Measurements from ENCODE around the gene TIMM44.
"Not testable (repeated sequence)": the region's sequence is repeated elsewhere in the genome, so short reads cannot be mapped to it uniquely, and the experiment has no call there.

The TIMM44 gene

GRCh38 chr19:7897292-7897691 lies 46.2 kb downstream of the TIMM44 start:
- no peak for DNase-seq

GRCh38 chr19:7895565-7895964 lies 47.9 kb downstream of the TIMM44 start:
- no peak for DNase-seq

GRCh38 chr19:7894612-7895309 lies 48.7 kb downstream of the TIMM44 start:
- no peak for DNase-seq

GRCh38 chr19:7893362-7894101 lies 49.9 kb downstream of the TIMM44 start:
- DNase-seq, result not testable (repeated sequence)

- DNase-seq, result no peak
Measured at GRCh38 chr19:7888826-7889217, 54.6 kb downstream of the TIMM44 start.

GRCh38 chr19:7888145-7888825 lies 55.2 kb downstream of the TIMM44 start, which contains the start of gene LRRC8E:
Gene LRRC8E (plus strand): TSS chr19:7888510. CDS start chr19:7895604, 7,094 bp downstream.
- DNase-seq, result no peak

- no peak for DNase-seq
Measured at GRCh38 chr19:7887408-7888144, 55.9 kb downstream of the TIMM44 start.

DNA sequence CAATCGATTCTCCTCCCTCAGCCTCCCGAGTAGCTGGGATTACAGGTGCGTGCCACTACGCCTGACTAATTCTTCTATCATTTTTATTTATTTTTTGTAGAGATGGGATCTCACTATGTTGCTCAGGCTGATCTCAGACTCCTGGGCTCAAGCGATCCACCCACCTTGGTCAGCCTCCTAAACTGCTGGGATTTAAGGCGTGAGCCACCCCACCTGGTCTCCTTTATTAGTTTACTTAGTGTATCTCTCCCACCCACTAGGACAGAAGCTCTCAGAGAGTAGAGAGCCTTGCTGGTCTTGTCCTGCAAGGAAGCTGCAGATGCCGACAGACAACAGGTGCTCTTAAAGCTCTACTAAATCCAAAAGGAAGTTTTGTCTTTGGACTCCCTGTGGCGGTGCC lies 57.6 kb downstream of the TIMM44 start:
- DNase-seq, result no peak

- DNase-seq, result no peak
Measured at GRCh38 chr19:7883796-7884570, 59.5 kb downstream of the TIMM44 start.

GRCh38 chr19:7883105-7883504 lies 60.4 kb downstream of the TIMM44 start:
- no peak for DNase-seq

GRCh38 chr19:7881910-7882309 lies 61.6 kb downstream of the TIMM44 start:
- DNase-seq, result no peak

DNA sequence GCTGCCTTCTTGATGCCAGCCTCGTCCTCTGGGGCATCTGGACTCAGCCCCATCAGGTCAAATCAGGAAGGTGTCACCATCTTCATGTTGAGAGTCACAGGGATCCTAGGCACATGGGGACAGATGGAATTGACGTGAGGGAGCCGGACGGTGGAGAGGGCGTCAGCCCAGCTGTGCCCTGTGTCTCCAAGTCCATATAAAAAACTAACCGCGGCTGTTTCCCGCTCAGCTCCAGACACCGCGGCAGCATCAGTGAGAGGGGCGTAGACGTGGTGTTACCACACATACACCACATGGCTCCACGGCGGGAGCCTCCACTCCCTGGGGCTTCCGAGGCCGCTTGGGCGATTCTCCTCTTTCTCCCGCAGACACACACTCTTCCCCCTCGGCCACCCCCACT lies 63.6 kb downstream of the TIMM44 start:
- DNase-seq, result no peak

GRCh38 chr19:7879111-7879807 lies 64.2 kb downstream of the TIMM44 start:
- DNase-seq, result no peak

- DNase-seq, result no peak
Measured at GRCh38 chr19:7877249-7877836, 66.1 kb downstream of the TIMM44 start.

All from T-helper 1 cell (primary cell).